Nephron (organoid): Measurements from ENCODE around the gene PTPN7.
A peak's percentile ranks its signal among the peaks of the same experiment; 100 is the strongest.

Source experiments
- H3K27ac Mint-ChIP-seq, 3 experiments: 2 replicates each; pipeline ENCODE4 v1.8.0; 2020; ENCODE audit warnings: mixed read lengths in 3 of 3, mild to moderate bottlenecking in 2 of 3, moderate library complexity in 1 of 3
- H3K27me3 Mint-ChIP-seq: 2 replicates; pipeline ENCODE4 v1.8.0; 2021; ENCODE audit warnings: low read depth, mild to moderate bottlenecking, moderate library complexity, mixed read lengths
- H3K36me3 Mint-ChIP-seq: 2 replicates; pipeline ENCODE4 v1.8.0; 2020; ENCODE audit warnings: low read depth, mixed read lengths
- H3K4me1 Mint-ChIP-seq: 2 replicates; pipeline ENCODE4 v1.8.0; 2020; ENCODE audit warnings: mixed read lengths
- H3K4me3 Mint-ChIP-seq, 3 experiments: 2 replicates each; pipeline ENCODE4 v1.8.0; 2020; ENCODE audit warnings: mild to moderate bottlenecking in 3 of 3, mixed read lengths in 3 of 3, moderate library complexity in 2 of 3
- H3K9me3 Mint-ChIP-seq: 2 replicates; pipeline ENCODE4 v1.8.0; 2020; ENCODE audit warnings: mixed read lengths
- CTCF ChIP-seq, 3 experiments: fragments of 200-600 bp; sonication (generic); IDR thresholded peaks; one replicate each; pipeline ENCODE4 v1.5.0; 2021; ENCODE audit warnings: antibody characterized with exemption in 3 of 3; ENCODE audit not compliant: unreplicated experiment in 3 of 3

PTPN7 gene

GRCh38 chr1:202187697-202188407 is 27.4 kb upstream of the PTPN7 start:
- Mint-ChIP-seq H3K36me3 (no peaks in the 10 kb centered on the region), H3K27ac (no peak overlapping the region), H3K4me1 (peaks cover 7% of the 10 kb centered on the region), H3K9me3 (peaks cover 3% of the 10 kb centered on the region), H3K4me3 (no peak overlapping the region), H3K27me3 (peaks cover 31% of the 10 kb centered on the region)
- TF ChIP-seq CTCF (IDR thresholded peaks at IDR 0.05; ENCODE audit: unreplicated experiment in 3 of 3) = no peak

DNA sequence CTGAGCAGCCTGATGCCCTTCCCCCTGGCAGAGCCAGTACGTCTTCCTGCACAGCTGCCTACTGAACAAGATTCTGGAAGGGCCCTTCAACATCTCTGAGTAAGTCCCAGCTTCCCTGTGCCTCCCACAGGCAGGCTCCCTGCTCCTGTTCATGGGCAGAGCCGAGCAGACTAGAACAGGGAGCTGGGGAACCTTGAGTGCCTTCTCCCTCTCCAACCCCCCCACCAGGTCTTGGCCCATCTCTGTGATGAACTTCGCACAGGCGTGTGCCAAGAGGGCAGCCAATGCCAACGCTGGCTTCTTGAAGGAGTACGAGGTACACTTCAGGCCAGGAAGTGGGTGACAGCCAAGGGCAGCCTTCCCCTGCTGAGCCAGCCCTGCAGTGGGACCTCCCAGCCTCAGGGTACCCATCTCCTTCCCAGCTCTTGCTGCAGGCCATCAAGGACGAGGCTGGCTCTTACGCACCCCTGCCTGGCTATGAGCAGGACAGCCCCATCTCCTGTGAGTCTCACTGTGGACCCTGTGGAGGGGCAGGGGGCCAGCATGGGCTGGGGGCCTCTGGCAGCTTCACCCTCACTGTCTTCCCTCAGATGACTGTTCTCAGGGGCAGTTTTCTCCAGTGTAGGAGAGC is 26.8 kb upstream of the PTPN7 start:
- Mint-ChIP-seq H3K9me3 (peaks cover 3% of the 10 kb centered on the region), H3K36me3 (no peaks in the 10 kb centered on the region), H3K27me3 (peaks cover 26% of the 10 kb centered on the region), H3K4me3 (no peak overlapping the region), H3K4me1 (peaks cover 7% of the 10 kb centered on the region), H3K27ac (no peak overlapping the region)
- TF ChIP-seq CTCF (IDR thresholded peaks at IDR 0.05; ENCODE audit: unreplicated experiment in 3 of 3) = no peak

GRCh38 chr1:202186327-202186726 is 25.9 kb upstream of the PTPN7 start:
- H3K27ac Mint-ChIP-seq = no peak overlapping the region
- no peaks in the 10 kb centered on the region for H3K36me3 Mint-ChIP-seq

GRCh38 chr1:202184750-202185460 is 24.5 kb upstream of the PTPN7 start:
- peaks cover under 1% of the 10 kb centered on the region for H3K9me3 Mint-ChIP-seq
- H3K4me1 Mint-ChIP-seq = peaks cover 4% of the 10 kb centered on the region
- TF ChIP-seq CTCF (IDR thresholded peaks at IDR 0.05; ENCODE audit: unreplicated experiment in 3 of 3) = peak; percentile 80 to 89 (median 88)
- peaks cover 26% of the 10 kb centered on the region for H3K27me3 Mint-ChIP-seq
- H3K4me3 Mint-ChIP-seq = no peak overlapping the region
- no peaks in the 10 kb centered on the region for H3K36me3 Mint-ChIP-seq
- H3K27ac Mint-ChIP-seq = no peak overlapping the region

More at GRCh38 chr1:202186327-202186726, 25.9 kb upstream of the PTPN7 start:
- H3K27me3 Mint-ChIP-seq = peaks cover 31% of the 10 kb centered on the region
- H3K4me1 Mint-ChIP-seq = peaks cover 7% of the 10 kb centered on the region
- no peak overlapping the region for H3K4me3 Mint-ChIP-seq
- TF ChIP-seq CTCF (IDR thresholded peaks at IDR 0.05; ENCODE audit: unreplicated experiment in 3 of 3) = no peak
- H3K9me3 Mint-ChIP-seq = peaks cover 3% of the 10 kb centered on the region

GRCh38 chr1:202182040-202182877 is 21.9 kb upstream of the PTPN7 start:
- no peaks in the 10 kb centered on the region for H3K36me3 Mint-ChIP-seq

More at GRCh38 chr1:202182040-202182877, 21.9 kb upstream of the PTPN7 start:
- no peak for TF ChIP-seq CTCF (IDR thresholded peaks at IDR 0.05; ENCODE audit: unreplicated experiment in 3 of 3)
- no peaks in the 10 kb centered on the region for H3K4me1 Mint-ChIP-seq
- H3K4me3 Mint-ChIP-seq = no peak overlapping the region
- H3K9me3 Mint-ChIP-seq = no peaks in the 10 kb centered on the region
- peak overlapping the region in 1 of 3 experiments; percentile 33 for H3K27ac Mint-ChIP-seq
- peaks cover 24% of the 10 kb centered on the region for H3K27me3 Mint-ChIP-seq
